HepG2 (cell line): ENCODE results near the gene ANO6. TPM values are rescaled to one million over a fixed set of nuclear protein-coding genes. Genes with fewer than 3 reads are reported as not detected.

Experiments
- ATAC-seq: fragments of 200-7000 bp; cut with Tn5 transposase; 3 replicates; pipeline ENCODE4 v1.9.1; 2020; ENCODE audit warnings: mild to moderate bottlenecking, moderate library complexity
- BruUV-seq: library from RNA; stranded (reverse); fragments of 400-500 nt; replicated peaks from 2 replicates; lab custom pipeline; 2021; lab: Mats Ljungman, UMichigan
- CTCF ChIA-PET: fragments of 300-600 bp; formaldehyde crosslinking; extraction: SDS; loops from one replicate; lab custom pipeline; 2021; ENCODE audit warnings: low total read pairs, inconsistent platforms, low intra/inter-chr PET ratio; lab: Yijun Ruan, JAX
- POLR2A ChIA-PET: fragments of 350-600 bp; sonication (Branson Sonifier 250); formaldehyde crosslinking; loops from one replicate; lab custom pipeline; 2020; ENCODE audit warnings: antibody characterized with exemption, inconsistent platforms; lab: Yijun Ruan, JAX
- DNase-seq: peaks from one replicate; pipeline ENCODE4 v3.0.0-alpha.2; 2015; ENCODE audit warnings: low spot score
- FAIRE-seq: peaks from 3 replicates; lab custom pipeline; 2011; peaks lifted over from hg19 to GRCh38; lab: Jason Lieb, UNC
- H2AFZ ChIP-seq: one replicate; pipeline ENCODE4 v1.6.1; 2011; ENCODE audit warnings: low read length, inconsistent platforms
- H3K27ac ChIP-seq: fragments of 300-600 bp; 3 replicates; pipeline ENCODE4 v1.8.0; 2011; ENCODE audit warnings: mixed run types, mild to moderate bottlenecking, mixed read lengths, low read length, inconsistent platforms; ENCODE audit not compliant: insufficient read depth; ENCODE audit errors: extremely low read length
- H3K27me3 ChIP-seq, 2 experiments: fragments of 200-600 bp in 1 of 2; 2 replicates in 1 of 2; 3 replicates in 1 of 2; pipeline versions ENCODE4 v1.6.0 to v1.8.0; 2011; ENCODE audit warnings: low read length in 2 of 2, mild to moderate bottlenecking in 2 of 2, moderate library complexity in 2 of 2, inconsistent platforms in 1 of 2; ENCODE audit not compliant: insufficient read depth in 2 of 2, control insufficient read depth in 1 of 2
- H3K36me3 ChIP-seq, 2 experiments: fragments of 200-600 bp in 1 of 2; replicated peaks in 1 of 2; 2 replicates in 1 of 2; 3 replicates in 1 of 2; pipeline versions ENCODE4 v1.5.1 to v1.8.0; 2011; ENCODE audit warnings: low read length in 2 of 2, inconsistent platforms in 1 of 2; ENCODE audit not compliant: insufficient read depth in 2 of 2, control insufficient read depth in 1 of 2
- H3K4me1 ChIP-seq: 2 replicates; pipeline ENCODE4 v1.5.1; 2012; ENCODE audit warnings: low read length, inconsistent platforms; ENCODE audit not compliant: insufficient read depth
- H3K4me2 ChIP-seq: 2 replicates; pipeline ENCODE4 v1.6.0; 2011; ENCODE audit warnings: low read depth, low read length, inconsistent platforms
- H3K4me3 ChIP-seq, 3 experiments: fragments of 200-600 bp in 1 of 3; sonication (generic), shearing (Covaris generic) in 1 of 3; replicated peaks in 1 of 3; 2 replicates each; pipeline ENCODE4 v1.5.1; 2011 to 2016; ENCODE audit warnings: low read length in 3 of 3, inconsistent platforms in 2 of 3, low read depth in 2 of 3, mild to moderate bottlenecking in 2 of 3, control low read depth in 1 of 3, mixed read lengths in 1 of 3; ENCODE audit not compliant: insufficient read depth in 1 of 3
- H3K79me2 ChIP-seq: one replicate; pipeline ENCODE4 v1.6.1; 2011; ENCODE audit warnings: low read length, inconsistent platforms; ENCODE audit not compliant: insufficient read depth
- H3K9ac ChIP-seq: 2 replicates; pipeline ENCODE4 v1.6.0; 2011; ENCODE audit warnings: mild to moderate bottlenecking, low read depth, low read length, inconsistent platforms; ENCODE audit not compliant: insufficient read depth
- H3K9me3 ChIP-seq: 2 replicates; pipeline ENCODE4 v1.5.1; 2012; ENCODE audit warnings: mild to moderate bottlenecking, low read length
- H4K20me1 ChIP-seq: 2 replicates; pipeline ENCODE4 v1.6.0; 2011; ENCODE audit warnings: inconsistent platforms, mild to moderate bottlenecking, low read length, moderate library complexity; ENCODE audit not compliant: insufficient read depth
- GTF3A ChIP-seq: sonication (generic); formaldehyde crosslinking; conservative IDR thresholded peaks from 2 replicates; pipeline ENCODE4 v1.4.0; 2020; ENCODE audit warnings: mild to moderate bottlenecking, missing genetic modification reagents
- JUN ChIP-seq: sonication (generic); formaldehyde crosslinking; IDR thresholded peaks from 2 replicates; pipeline ENCODE4 v1.4.0; 2020; ENCODE audit warnings: mild to moderate bottlenecking, missing genetic modification reagents
- SMAD9 ChIP-seq: sonication (generic); formaldehyde crosslinking; IDR thresholded peaks from 2 replicates; pipeline ENCODE4 v1.5.1; 2020; ENCODE audit warnings: mild to moderate bottlenecking, missing genetic modification reagents
- ZC3H13 ChIP-seq: sonication (generic); formaldehyde crosslinking; IDR thresholded peaks from 2 replicates; pipeline ENCODE4 v1.8.1; 2023; ENCODE audit warnings: mild to moderate bottlenecking, missing genetic modification reagents, moderate library complexity
- WGBS: methylation state at CpG from one replicate; pipeline ENCODE4 v1.1.6; 2017; ENCODE audit warnings: low lambda C conversion rate; 5-methylcytosine and 5-hydroxymethylcytosine counted together
- in situ Hi-C: cut with HindIII; loops from 2 replicates; pipeline ENCODE4 v1.10.0; 2017; ENCODE audit warnings: low pct_unique_long_range_greater_than_20kb; ENCODE audit not compliant: extremely low pct_ligation_motif_present
- intact Hi-C: fragments of 100-400 bp; cut with micrococcal nuclease; formaldehyde crosslinking; loops from one replicate; pipeline ENCODE4 v1.10.0; 2022; ENCODE audit not compliant: unreplicated experiment
- polyA plus RNA-seq, 8 experiments: library from polyadenylated mRNA; depleted of rRNA in 3 of 8; stranded (reverse) in 7 of 8; unstranded in 1 of 8; fragments of >200 nt; fragmentation: Illumina TruSeq in 4 of 8; extraction: Trizol in 4 of 8; gene quantifications; 2 replicates each; pipeline versions ENCODE4 v1.2.1 to v1.2.3, GENCODE V29; 2011 to 2016; ENCODE audit warnings: low read depth in 4 of 8, missing spikeins in 1 of 8, mixed read lengths in 1 of 8; ENCODE audit not compliant: insufficient read depth in 1 of 8
- total RNA-seq, 5 experiments: library from RNA; depleted of rRNA; stranded (reverse); fragments of >200 nt; fragmentation: Illumina TruSeq; extraction: Trizol; gene quantifications; 2 replicates each; pipeline ENCODE4 v1.2.3, GENCODE V29; 2016; ENCODE audit warnings: low read depth in 1 of 5
- TF ChIP-seq, protein P1 (sequence below), 2 experiments: fragments of 450-650 bp in 1 of 2; sonication (generic) in 1 of 2; formaldehyde crosslinking in 1 of 2; IDR thresholded peaks; 2 replicates each; pipeline versions ENCODE4 v1.6.1 to v1.8.0; 2016 to 2022; ENCODE audit warnings: antibody characterized with exemption in 1 of 2, mild to moderate bottlenecking in 1 of 2, missing genetic modification reagents in 1 of 2
- TF ChIP-seq, protein P2 (sequence below): sonication (generic); formaldehyde crosslinking; IDR thresholded peaks from 2 replicates; pipeline ENCODE4 v1.5.1; 2020; ENCODE audit warnings: mild to moderate bottlenecking, missing genetic modification reagents, moderate library complexity
- TF ChIP-seq, protein P3 (sequence below): sonication (generic); formaldehyde crosslinking; IDR thresholded peaks from 2 replicates; pipeline ENCODE4 v1.5.0; 2020; ENCODE audit warnings: missing genetic modification reagents
- TF ChIP-seq, protein P4 (sequence below): sonication (generic); formaldehyde crosslinking; conservative IDR thresholded peaks from 2 replicates; pipeline ENCODE4 v1.5.0; 2020; ENCODE audit warnings: missing genetic modification reagents

Gene ANO6
- total and polyA plus RNA-seq, 2 of the 13 experiments (the other 11 are each of a cell fraction or from before 2014, with no cell fraction given): 37.8 to 57.1 TPM

DNA sequence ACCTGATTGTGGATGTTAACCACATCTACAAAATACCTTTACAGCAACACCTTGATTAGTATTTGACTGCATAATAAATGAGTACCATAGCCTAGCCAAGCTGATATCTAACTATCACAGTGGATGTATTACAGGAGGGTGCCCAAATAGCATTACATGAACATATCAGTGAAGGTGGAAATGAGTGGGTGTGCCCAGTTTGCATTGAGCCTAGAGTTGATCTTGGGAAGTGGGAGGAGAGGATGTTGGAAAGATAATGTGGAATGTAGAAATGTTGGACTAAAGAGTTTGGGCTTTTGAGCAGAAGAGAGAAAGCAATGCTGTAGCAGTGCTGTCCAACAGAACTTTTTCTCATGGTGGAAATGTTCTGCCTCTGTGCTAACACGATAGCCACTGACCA, 98.9 kb downstream of the ANO6 start:
- WGBS: 100% methylated on average over 1 of the region's 1 CpG
- ChIA-PET CTCF (no interaction called here), POLR2A (no interaction called here)
- Histone ChIP-seq H3K36me3 (peaks cover 2 to 5% of the 10 kb centered on the region in 2 experiments; a peak in 3 of 5 replicates), H4K20me1 (no peaks in the 10 kb centered on the region), H3K27ac (no peak overlapping the region), H3K4me2 (no peak overlapping the region), H2AFZ (no peak overlapping the region), H3K79me2 (no peaks in the 10 kb centered on the region), H3K4me1 (no peaks in the 10 kb centered on the region), H3K9me3 (no peaks in the 10 kb centered on the region), H3K27me3 (no peaks in the 10 kb centered on the region), H3K4me3 (no peak overlapping the region), H3K9ac (no peak overlapping the region)
- intact Hi-C loops (no loop called here), in situ Hi-C loops (no loop called here)
- FAIRE-seq (no peak), ATAC-seq (no peak), DNase-seq (no peak)
- no TSS peak for BruUV-seq
- TF ChIP-seq ZC3H13 (CRISPR knock-in tag) (no peak), SMAD9 (CRISPR knock-in tag) (no peak), GTF3A (CRISPR knock-in tag) (no peak), JUN (CRISPR knock-in tag) (no peak)
- TF ChIP-seq, protein P1, sequence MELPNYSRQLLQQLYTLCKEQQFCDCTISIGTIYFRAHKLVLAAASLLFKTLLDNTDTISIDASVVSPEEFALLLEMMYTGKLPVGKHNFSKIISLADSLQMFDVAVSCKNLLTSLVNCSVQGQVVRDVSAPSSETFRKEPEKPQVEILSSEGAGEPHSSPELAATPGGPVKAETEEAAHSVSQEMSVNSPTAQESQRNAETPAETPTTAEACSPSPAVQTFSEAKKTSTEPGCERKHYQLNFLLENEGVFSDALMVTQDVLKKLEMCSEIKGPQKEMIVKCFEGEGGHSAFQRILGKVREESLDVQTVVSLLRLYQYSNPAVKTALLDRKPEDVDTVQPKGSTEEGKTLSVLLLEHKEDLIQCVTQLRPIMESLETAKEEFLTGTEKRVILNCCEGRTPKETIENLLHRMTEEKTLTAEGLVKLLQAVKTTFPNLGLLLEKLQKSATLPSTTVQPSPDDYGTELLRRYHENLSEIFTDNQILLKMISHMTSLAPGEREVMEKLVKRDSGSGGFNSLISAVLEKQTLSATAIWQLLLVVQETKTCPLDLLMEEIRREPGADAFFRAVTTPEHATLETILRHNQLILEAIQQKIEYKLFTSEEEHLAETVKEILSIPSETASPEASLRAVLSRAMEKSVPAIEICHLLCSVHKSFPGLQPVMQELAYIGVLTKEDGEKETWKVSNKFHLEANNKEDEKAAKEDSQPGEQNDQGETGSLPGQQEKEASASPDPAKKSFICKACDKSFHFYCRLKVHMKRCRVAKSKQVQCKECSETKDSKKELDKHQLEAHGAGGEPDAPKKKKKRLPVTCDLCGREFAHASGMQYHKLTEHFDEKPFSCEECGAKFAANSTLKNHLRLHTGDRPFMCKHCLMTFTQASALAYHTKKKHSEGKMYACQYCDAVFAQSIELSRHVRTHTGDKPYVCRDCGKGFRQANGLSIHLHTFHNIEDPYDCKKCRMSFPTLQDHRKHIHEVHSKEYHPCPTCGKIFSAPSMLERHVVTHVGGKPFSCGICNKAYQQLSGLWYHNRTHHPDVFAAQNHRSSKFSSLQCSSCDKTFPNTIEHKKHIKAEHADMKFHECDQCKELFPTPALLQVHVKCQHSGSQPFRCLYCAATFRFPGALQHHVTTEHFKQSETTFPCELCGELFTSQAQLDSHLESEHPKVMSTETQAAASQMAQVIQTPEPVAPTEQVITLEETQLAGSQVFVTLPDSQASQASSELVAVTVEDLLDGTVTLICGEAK (IDR thresholded peaks at IDR 0.05): no peak
- TF ChIP-seq, protein P1 (CRISPR knock-in tag; IDR thresholded peaks at IDR 0.05): no peak
- TF ChIP-seq, protein P2, sequence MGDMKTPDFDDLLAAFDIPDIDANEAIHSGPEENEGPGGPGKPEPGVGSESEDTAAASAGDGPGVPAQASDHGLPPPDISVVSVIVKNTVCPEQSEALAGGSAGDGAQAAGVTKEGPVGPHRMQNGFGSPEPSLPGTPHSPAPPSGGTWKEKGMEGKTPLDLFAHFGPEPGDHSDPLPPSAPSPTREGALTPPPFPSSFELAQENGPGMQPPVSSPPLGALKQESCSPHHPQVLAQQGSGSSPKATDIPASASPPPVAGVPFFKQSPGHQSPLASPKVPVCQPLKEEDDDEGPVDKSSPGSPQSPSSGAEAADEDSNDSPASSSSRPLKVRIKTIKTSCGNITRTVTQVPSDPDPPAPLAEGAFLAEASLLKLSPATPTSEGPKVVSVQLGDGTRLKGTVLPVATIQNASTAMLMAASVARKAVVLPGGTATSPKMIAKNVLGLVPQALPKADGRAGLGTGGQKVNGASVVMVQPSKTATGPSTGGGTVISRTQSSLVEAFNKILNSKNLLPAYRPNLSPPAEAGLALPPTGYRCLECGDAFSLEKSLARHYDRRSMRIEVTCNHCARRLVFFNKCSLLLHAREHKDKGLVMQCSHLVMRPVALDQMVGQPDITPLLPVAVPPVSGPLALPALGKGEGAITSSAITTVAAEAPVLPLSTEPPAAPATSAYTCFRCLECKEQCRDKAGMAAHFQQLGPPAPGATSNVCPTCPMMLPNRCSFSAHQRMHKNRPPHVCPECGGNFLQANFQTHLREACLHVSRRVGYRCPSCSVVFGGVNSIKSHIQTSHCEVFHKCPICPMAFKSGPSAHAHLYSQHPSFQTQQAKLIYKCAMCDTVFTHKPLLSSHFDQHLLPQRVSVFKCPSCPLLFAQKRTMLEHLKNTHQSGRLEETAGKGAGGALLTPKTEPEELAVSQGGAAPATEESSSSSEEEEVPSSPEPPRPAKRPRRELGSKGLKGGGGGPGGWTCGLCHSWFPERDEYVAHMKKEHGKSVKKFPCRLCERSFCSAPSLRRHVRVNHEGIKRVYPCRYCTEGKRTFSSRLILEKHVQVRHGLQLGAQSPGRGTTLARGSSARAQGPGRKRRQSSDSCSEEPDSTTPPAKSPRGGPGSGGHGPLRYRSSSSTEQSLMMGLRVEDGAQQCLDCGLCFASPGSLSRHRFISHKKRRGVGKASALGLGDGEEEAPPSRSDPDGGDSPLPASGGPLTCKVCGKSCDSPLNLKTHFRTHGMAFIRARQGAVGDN (CRISPR knock-in tag): no peak
- TF ChIP-seq, protein P3, sequence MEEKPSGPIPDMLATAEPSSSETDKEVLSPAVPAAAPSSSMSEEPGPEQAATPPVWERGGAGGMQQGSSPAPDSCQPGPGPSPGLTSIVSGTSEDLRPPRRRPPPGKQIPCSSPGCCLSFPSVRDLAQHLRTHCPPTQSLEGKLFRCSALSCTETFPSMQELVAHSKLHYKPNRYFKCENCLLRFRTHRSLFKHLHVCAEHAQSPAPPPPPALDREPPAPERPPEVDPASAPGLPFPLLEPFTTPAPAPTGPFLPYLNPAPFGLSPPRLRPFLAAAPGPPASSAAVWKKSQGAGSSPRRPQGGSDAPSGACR (CRISPR knock-in tag): no peak
- TF ChIP-seq, protein P4, sequence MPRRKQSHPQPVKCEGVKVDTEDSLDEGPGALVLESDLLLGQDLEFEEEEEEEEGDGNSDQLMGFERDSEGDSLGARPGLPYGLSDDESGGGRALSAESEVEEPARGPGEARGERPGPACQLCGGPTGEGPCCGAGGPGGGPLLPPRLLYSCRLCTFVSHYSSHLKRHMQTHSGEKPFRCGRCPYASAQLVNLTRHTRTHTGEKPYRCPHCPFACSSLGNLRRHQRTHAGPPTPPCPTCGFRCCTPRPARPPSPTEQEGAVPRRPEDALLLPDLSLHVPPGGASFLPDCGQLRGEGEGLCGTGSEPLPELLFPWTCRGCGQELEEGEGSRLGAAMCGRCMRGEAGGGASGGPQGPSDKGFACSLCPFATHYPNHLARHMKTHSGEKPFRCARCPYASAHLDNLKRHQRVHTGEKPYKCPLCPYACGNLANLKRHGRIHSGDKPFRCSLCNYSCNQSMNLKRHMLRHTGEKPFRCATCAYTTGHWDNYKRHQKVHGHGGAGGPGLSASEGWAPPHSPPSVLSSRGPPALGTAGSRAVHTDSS (CRISPR knock-in tag): no peak
